SU-DHL-6 (cell line): ENCODE data around the gene RBM8A.

Experiments
- EZH2phosphoT487 ChIP-seq: fragments of 200-600 bp; sonication (generic), shearing (Covaris generic); conservative IDR thresholded peaks from 2 replicates; pipeline ENCODE4 v1.6.1; 2018; ENCODE audit warnings: mild to moderate bottlenecking, antibody characterized with exemption, low read length, moderate library complexity, mixed read lengths
- TF ChIP-seq, protein P1 (sequence below): fragments of 200-600 bp; sonication (generic); IDR thresholded peaks from one replicate; pipeline ENCODE4 v1.5.1; 2017; ENCODE audit warnings: antibody characterized with exemption, mild to moderate bottlenecking, low read length, moderate library complexity; ENCODE audit not compliant: insufficient read depth, poor library complexity, severe bottlenecking

DNA sequence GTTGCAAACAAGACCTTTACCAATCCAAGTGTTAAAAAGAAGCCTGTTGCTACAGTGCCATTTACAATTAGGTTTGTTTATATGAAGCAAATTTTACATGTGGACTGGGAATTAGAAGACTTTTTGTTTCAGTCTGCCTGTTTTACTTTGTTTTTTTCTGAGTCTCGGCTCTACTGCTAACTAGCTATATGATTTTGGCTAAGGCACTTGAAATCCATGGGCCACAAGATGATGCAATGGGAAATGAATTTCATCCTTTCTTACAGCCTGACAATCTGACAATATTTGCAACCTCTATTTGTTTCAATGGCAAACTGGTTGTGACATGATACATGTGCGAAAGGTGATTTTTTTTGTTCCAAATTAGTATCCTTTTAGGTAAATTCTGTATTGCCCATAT, 5.0 kb downstream of the RBM8A start:
- TF ChIP-seq EZH2phosphoT487 = no peak
- TF ChIP-seq, protein P1, sequence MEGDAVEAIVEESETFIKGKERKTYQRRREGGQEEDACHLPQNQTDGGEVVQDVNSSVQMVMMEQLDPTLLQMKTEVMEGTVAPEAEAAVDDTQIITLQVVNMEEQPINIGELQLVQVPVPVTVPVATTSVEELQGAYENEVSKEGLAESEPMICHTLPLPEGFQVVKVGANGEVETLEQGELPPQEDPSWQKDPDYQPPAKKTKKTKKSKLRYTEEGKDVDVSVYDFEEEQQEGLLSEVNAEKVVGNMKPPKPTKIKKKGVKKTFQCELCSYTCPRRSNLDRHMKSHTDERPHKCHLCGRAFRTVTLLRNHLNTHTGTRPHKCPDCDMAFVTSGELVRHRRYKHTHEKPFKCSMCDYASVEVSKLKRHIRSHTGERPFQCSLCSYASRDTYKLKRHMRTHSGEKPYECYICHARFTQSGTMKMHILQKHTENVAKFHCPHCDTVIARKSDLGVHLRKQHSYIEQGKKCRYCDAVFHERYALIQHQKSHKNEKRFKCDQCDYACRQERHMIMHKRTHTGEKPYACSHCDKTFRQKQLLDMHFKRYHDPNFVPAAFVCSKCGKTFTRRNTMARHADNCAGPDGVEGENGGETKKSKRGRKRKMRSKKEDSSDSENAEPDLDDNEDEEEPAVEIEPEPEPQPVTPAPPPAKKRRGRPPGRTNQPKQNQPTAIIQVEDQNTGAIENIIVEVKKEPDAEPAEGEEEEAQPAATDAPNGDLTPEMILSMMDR = no peak
